ENCODE data around the gene ARF4.

- TF ChIP-seq CTCF (IDR thresholded peaks at IDR 0.05): no peak
- TF ChIP-seq ZFX (IDR thresholded peaks at IDR 0.05; ENCODE audit: borderline replicate concordance): no peak
Observed at GRCh38 chr3:57617739-57618138, 20.6 kb upstream of the ARF4 start.
